Esophagus squamous epithelium (tissue), 5 donors: ENCODE results near the gene F5. TPM values are rescaled to one million over a fixed set of nuclear protein-coding genes. Genes with fewer than 3 reads are reported as not detected.

Experiments
- DNase-seq: peaks from one replicate; lab custom pipeline; 2025; lab: John Stamatoyannopoulos, UW
- H3K27ac ChIP-seq, 4 donors: fragments of 200-600 bp; sonication (generic); one replicate each; pipeline ENCODE4 v1.5.1; 2016 to 2019; ENCODE audit warnings: mild to moderate bottlenecking in 1 of 4
- H3K27me3 ChIP-seq, 4 donors: fragments of 200-600 bp; sonication (generic); 1 replicate in 3 of 4; 2 replicates in 1 of 4; pipeline versions ENCODE4 v1.5.1 to v1.6.0; 2017 to 2021; ENCODE audit warnings: antibody characterized with exemption in 1 of 4
- H3K36me3 ChIP-seq, 3 donors: fragments of 200-600 bp; sonication (generic); one replicate each; pipeline ENCODE4 v1.5.1; 2016 to 2019
- H3K4me1 ChIP-seq, 3 donors: fragments of 200-600 bp; sonication (generic); one replicate each; pipeline ENCODE4 v1.5.1; 2017 to 2019
- H3K4me3 ChIP-seq, 4 donors: fragments of 200-600 bp; sonication (generic); 1 replicate in 3 of 4; 2 replicates in 1 of 4; pipeline ENCODE4 v1.5.1; 2016 to 2019; ENCODE audit warnings: mild to moderate bottlenecking in 2 of 4, moderate library complexity in 1 of 4
- H3K9me3 ChIP-seq, 3 donors: fragments of 200-600 bp; sonication (generic); one replicate each; pipeline ENCODE4 v1.5.1; 2016 to 2019
- POLR2A ChIP-seq, 4 donors: fragments of 450-650 bp; IDR thresholded peaks; one replicate each; pipeline ENCODE4 v1.6.1; 2017; ENCODE audit warnings: antibody characterized with exemption in 4 of 4, mild to moderate bottlenecking in 4 of 4, moderate library complexity in 3 of 4
- WGBS, 2 donors: methylation state at CpG; one replicate each; pipeline ENCODE4 v1.1.5; 2018; 5-methylcytosine and 5-hydroxymethylcytosine counted together
- intact Hi-C: fragments of 100-400 bp; cut with DNase I; formaldehyde crosslinking; loops from one replicate; pipeline ENCODE4 v1.15.0; 2022
- total RNA-seq, 4 donors: library from RNA; depleted of rRNA; stranded (reverse); fragments of >200 nt; gene quantifications; one replicate each; pipeline ENCODE4 v1.1.0, GENCODE V29; 2016
- TF ChIP-seq, protein P1 (sequence below), 6 experiments: fragments of 450-650 bp in 4 of 6; fragments of 200-600 bp in 2 of 6; sonication (generic) in 2 of 6; IDR thresholded peaks; one replicate each; pipeline ENCODE4 v1.5.1; 2016 to 2019; ENCODE audit warnings: antibody characterized with exemption in 6 of 6, mild to moderate bottlenecking in 4 of 6, moderate library complexity in 4 of 6
- donor health status: DM: yes; HTN: yes; CAD: no.

F5 gene
- total RNA-seq, 4 donors from 2014 or later = 0.13 to 0.41 TPM; not detected in 2

DNA sequence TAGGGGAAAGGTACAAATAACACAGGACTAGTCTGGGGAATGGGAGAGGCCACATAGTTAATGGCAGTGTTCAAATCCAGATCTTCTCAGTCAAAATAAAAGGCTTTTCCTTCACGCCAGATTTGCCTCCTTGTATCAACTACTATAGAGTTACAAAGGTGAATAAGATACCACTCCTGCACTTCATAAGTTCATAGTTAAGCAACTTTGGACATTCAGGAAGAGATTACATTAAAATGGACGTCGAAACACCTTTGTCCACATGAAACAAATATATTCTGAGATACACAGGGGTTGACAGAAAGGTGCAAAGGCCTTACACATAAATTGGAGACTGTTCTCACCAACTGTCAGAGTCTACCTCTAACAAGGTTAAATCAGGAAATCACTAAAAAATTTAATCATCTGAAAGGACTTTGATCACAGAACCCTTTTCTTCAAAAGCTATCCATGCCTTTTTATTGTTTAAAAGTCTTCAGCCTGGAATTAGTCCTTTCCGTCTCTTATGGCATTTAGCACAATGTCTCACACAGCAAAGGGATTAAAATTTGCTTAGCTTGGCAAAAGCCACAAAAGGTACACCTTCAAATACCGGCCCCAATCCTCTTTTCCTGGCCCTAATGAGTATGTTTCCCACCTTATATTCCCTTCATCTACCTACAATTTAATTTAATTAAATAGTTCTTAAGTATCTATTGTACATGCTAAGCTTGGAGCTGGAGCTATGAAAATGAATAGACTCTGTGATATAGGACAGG is 8.1 kb downstream of the F5 start:
- 52 to 70% methylated on average over 5 of the region's 5 CpGs for WGBS, 2 donors
- intact Hi-C loops = no loop called here
- Histone ChIP-seq H3K27ac (no peak overlapping the region), H3K9me3 (no peaks in the 10 kb centered on the region), H3K27me3 (peaks cover 0 to 24% (median 0%) of the 10 kb centered on the region in 4 donors), H3K4me1 (no peaks in the 10 kb centered on the region), H3K36me3 (no peaks in the 10 kb centered on the region), H3K4me3 (no peak overlapping the region)
- DNase-seq = no peak
- TF ChIP-seq POLR2A (IDR thresholded peaks at IDR 0.05) = no peak
- TF ChIP-seq, protein P1, sequence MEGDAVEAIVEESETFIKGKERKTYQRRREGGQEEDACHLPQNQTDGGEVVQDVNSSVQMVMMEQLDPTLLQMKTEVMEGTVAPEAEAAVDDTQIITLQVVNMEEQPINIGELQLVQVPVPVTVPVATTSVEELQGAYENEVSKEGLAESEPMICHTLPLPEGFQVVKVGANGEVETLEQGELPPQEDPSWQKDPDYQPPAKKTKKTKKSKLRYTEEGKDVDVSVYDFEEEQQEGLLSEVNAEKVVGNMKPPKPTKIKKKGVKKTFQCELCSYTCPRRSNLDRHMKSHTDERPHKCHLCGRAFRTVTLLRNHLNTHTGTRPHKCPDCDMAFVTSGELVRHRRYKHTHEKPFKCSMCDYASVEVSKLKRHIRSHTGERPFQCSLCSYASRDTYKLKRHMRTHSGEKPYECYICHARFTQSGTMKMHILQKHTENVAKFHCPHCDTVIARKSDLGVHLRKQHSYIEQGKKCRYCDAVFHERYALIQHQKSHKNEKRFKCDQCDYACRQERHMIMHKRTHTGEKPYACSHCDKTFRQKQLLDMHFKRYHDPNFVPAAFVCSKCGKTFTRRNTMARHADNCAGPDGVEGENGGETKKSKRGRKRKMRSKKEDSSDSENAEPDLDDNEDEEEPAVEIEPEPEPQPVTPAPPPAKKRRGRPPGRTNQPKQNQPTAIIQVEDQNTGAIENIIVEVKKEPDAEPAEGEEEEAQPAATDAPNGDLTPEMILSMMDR (IDR thresholded peaks at IDR 0.05) = no peak

- Histone ChIP-seq H3K4me1 (no peaks in the 10 kb centered on the region), H3K36me3 (no peaks in the 10 kb centered on the region), H3K27me3 (peaks cover 0 to 17% (median 0%) of the 10 kb centered on the region in 4 donors), H3K4me3 (no peak overlapping the region), H3K27ac (no peak overlapping the region), H3K9me3 (no peaks in the 10 kb centered on the region)
- no peak for DNase-seq
- intact Hi-C loops = no loop called here
- TF ChIP-seq, protein P1 (IDR thresholded peaks at IDR 0.05) = no peak
- no peak for TF ChIP-seq POLR2A (IDR thresholded peaks at IDR 0.05)
- WGBS, 2 donors = 64 to 78% methylated on average over 1 of the region's 1 CpG
These were observed 9.3 kb downstream of the F5 start for GRCh38 chr1:169576935-169577331.

- Histone ChIP-seq H3K27me3 (peaks cover 0 to 11% (median 0%) of the 10 kb centered on the region in 4 donors), H3K27ac (no peak overlapping the region), H3K4me1 (no peaks in the 10 kb centered on the region), H3K9me3 (no peaks in the 10 kb centered on the region), H3K4me3 (no peak overlapping the region), H3K36me3 (no peaks in the 10 kb centered on the region)
- DNase-seq = no peak
- TF ChIP-seq, protein P1 (IDR thresholded peaks at IDR 0.05) = no peak
- no peak for TF ChIP-seq POLR2A (IDR thresholded peaks at IDR 0.05)
- intact Hi-C loops = no loop called here
- 57 to 62% methylated on average over 5 of the region's 5 CpGs for WGBS, 2 donors
These were observed 9.9 kb downstream of the F5 start for GRCh38 chr1:169576241-169576934.

DNA sequence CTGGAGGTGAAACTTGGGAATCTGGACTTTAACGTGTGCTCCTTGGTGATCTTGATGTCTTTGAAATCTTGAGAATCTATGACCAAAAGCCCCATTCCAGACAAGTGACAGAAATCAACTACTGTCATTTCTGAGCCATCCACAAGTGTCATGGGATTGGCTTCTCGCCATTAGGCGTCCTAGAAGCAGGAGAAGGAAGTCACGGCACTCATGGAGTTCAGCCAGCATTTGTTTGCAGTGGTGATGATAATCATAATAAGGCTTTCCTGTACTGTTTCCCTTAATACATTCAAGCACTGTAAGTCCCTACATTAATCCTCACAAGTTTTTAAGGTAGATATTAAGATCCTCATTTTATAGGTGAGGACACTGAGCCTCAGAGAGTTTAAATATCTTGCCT is 11.9 kb downstream of the F5 start:
- Histone ChIP-seq H3K27me3 (peaks cover 0 to 7% (median 0%) of the 10 kb centered on the region in 4 donors), H3K4me3 (no peak overlapping the region), H3K4me1 (no peaks in the 10 kb centered on the region), H3K27ac (no peak overlapping the region), H3K9me3 (no peaks in the 10 kb centered on the region), H3K36me3 (no peaks in the 10 kb centered on the region)
- no peak for DNase-seq
- 35 to 40% methylated on average over 4 of the region's 4 CpGs for WGBS, 2 donors
- intact Hi-C loops = no loop called here
- TF ChIP-seq, protein P1 (IDR thresholded peaks at IDR 0.05) = no peak
- no peak for TF ChIP-seq POLR2A (IDR thresholded peaks at IDR 0.05)

GRCh38 chr1:169572187-169572586 is 14.1 kb downstream of the F5 start:
- Histone ChIP-seq H3K4me1 (no peaks in the 10 kb centered on the region), H3K9me3 (no peaks in the 10 kb centered on the region), H3K27ac (no peak overlapping the region), H3K27me3 (peaks cover 0 to 7% (median 0%) of the 10 kb centered on the region in 4 donors), H3K4me3 (no peak overlapping the region), H3K36me3 (no peaks in the 10 kb centered on the region)
- TF ChIP-seq, protein P1 (IDR thresholded peaks at IDR 0.05) = no peak
- no peak for TF ChIP-seq POLR2A (IDR thresholded peaks at IDR 0.05)
- DNase-seq = no peak
- intact Hi-C loops = no loop called here
- WGBS, 2 donors = 33 to 40% methylated on average over 1 of the region's 1 CpG
